ENCODE results near the gene INTS12. TPM values are rescaled to one million over a fixed set of nuclear protein-coding genes. Genes with fewer than 3 reads are reported as not detected.

Gene INTS12
- total and polyA plus RNA-seq, 2 experiments from 2014 or later, result 16.5 to 24.6 TPM

DNA sequence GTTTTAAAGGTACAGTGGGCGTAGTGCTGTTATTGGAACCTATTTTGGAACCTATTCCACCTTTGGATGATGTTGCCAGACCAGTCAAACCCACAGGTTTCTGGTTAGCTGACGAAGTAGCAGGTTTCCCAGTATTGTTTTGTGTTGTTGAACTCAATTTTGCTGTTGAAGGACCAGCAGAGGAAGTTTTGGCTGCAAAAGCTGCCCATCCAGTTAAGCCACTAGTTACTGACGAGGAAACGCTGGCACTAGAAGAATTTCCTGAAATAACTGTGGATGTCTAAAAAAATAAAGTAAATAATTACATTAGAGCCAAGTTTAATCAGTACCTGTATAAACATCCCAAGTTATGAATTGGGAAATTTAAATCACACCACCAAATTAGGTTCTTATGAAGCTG is 25.5 kb downstream of the INTS12 start:
- Histone ChIP-seq H3K4me2 (ENCODE audit: unreplicated experiment) (no peak overlapping the region), H4K20me1 (ENCODE audit: insufficient read depth) (no peaks in the 10 kb centered on the region), H3K9ac (no peak overlapping the region), H3K4me1 (ENCODE audit: insufficient read depth) (no peaks in the 10 kb centered on the region), H3F3A (ENCODE audit: insufficient read depth) (no peaks in the 10 kb centered on the region), H3K4me3 (no peak overlapping the region), H3K36me3 (ENCODE audit: low read depth) (peaks cover 46% of the 10 kb centered on the region), H3K79me2 (ENCODE audit: insufficient read depth) (no peaks in the 10 kb centered on the region), H3K9me2 (ENCODE audit: insufficient read depth) (no peaks in the 10 kb centered on the region), H3K27ac (no peak overlapping the region), H2AFZ (no peak overlapping the region), H3K9me3 (ENCODE audit: low read depth) (no peaks in the 10 kb centered on the region), H3K27me3 (replicated peaks; ENCODE audit: insufficient read depth) (no peaks in the 10 kb centered on the region)
- in situ Hi-C loops (cut with MboI), result no loop called here
- no peak for DNase-seq
- TF ChIP-seq EZH2phosphoT487 (IDR thresholded peaks at IDR 0.05; ENCODE audit: insufficient read depth, low read depth), result no peak
- no peak for TF ChIP-seq EZH2 (IDR thresholded peaks at IDR 0.05; ENCODE audit: insufficient read depth, poor library complexity, severe bottlenecking)
- WGBS, 2 experiments (ENCODE audit: low coverage in 1 of 2, low lambda C conversion rate in 2 of 2, missing lambda C conversion rate in 2 of 2), result 97 to 99% methylated on average over 4 of the region's 4 CpGs

DNA sequence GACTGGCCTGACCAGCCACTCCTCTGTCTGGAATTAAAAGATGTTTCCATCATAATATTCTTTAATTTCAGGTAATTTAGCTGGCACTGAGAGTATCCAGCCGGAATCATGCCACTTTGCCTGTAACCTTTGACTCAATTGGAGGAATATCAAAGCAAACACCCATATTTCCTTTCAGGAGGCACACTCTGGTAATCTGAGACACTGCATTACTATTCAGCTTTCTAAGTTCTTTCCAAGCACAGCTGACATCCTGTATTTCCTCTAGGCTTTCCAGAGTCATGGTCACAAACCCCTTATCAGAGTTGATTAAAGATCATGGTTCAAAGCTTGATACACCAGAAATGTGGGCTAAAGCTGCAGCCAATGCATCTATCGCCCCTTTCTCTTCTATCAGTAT is 29.3 kb downstream of the INTS12 start:
- Histone ChIP-seq H3K9ac (no peak overlapping the region), H3K4me1 (ENCODE audit: insufficient read depth) (no peaks in the 10 kb centered on the region), H3K4me2 (ENCODE audit: unreplicated experiment) (no peak overlapping the region), H2AFZ (no peak overlapping the region), H3K9me3 (ENCODE audit: low read depth) (no peaks in the 10 kb centered on the region), H3K9me2 (ENCODE audit: insufficient read depth) (no peaks in the 10 kb centered on the region), H4K20me1 (ENCODE audit: insufficient read depth) (no peaks in the 10 kb centered on the region), H3K27ac (no peak overlapping the region), H3K79me2 (ENCODE audit: insufficient read depth) (no peaks in the 10 kb centered on the region), H3K4me3 (no peak overlapping the region), H3F3A (ENCODE audit: insufficient read depth) (no peaks in the 10 kb centered on the region), H3K27me3 (replicated peaks; ENCODE audit: insufficient read depth) (no peaks in the 10 kb centered on the region), H3K36me3 (ENCODE audit: low read depth) (peaks cover 18% of the 10 kb centered on the region; the same call in 1 of the 2 replicates)
- WGBS, 2 experiments (ENCODE audit: low coverage in 1 of 2, low lambda C conversion rate in 2 of 2, missing lambda C conversion rate in 2 of 2), result 70 to 83% methylated on average over 2 of the region's 2 CpGs
- in situ Hi-C loops (cut with MboI), result no loop called here
- DNase-seq, result no peak
- TF ChIP-seq EZH2 (IDR thresholded peaks at IDR 0.05; ENCODE audit: insufficient read depth, poor library complexity, severe bottlenecking) (no peak), EZH2phosphoT487 (IDR thresholded peaks at IDR 0.05; ENCODE audit: insufficient read depth, low read depth) (no peak)

DNA sequence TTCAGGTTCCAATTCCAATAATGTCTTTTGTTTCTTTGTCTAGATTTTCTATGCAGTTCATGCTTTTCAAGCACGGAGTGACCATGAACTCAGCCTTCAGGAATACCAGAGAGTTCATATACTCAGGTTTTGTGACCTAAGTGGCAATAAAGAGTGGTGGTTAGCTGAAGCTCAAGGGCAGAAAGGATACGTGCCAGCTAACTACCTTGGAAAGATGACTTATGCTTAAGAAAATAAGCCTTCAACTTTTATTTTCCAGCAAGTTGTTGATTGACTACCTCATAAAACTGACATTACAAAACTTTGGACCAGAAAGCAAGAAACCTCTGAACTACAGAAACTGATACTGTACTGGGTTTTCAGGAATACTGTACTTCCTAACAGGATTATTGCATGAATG is 30.8 kb downstream of the INTS12 start:
- H3F3A ChIP-seq (ENCODE audit: insufficient read depth), result no peaks in the 10 kb centered on the region
- H3K27me3 ChIP-seq (replicated peaks; ENCODE audit: insufficient read depth), result no peaks in the 10 kb centered on the region
- no peak overlapping the region for H3K27ac ChIP-seq
- no peaks in the 10 kb centered on the region for H4K20me1 ChIP-seq (ENCODE audit: insufficient read depth)
- no peak overlapping the region for H2AFZ ChIP-seq
- no peaks in the 10 kb centered on the region for H3K9me2 ChIP-seq (ENCODE audit: insufficient read depth)
- no peaks in the 10 kb centered on the region for H3K79me2 ChIP-seq (ENCODE audit: insufficient read depth)
- DNase-seq, result no peak
- H3K9me3 ChIP-seq (ENCODE audit: low read depth), result no peaks in the 10 kb centered on the region
- TF ChIP-seq EZH2 (IDR thresholded peaks at IDR 0.05; ENCODE audit: insufficient read depth, poor library complexity, severe bottlenecking) (no peak), EZH2phosphoT487 (IDR thresholded peaks at IDR 0.05; ENCODE audit: insufficient read depth, low read depth) (no peak)
- no peaks in the 10 kb centered on the region for H3K4me1 ChIP-seq (ENCODE audit: insufficient read depth)
- no peak overlapping the region for H3K4me2 ChIP-seq (ENCODE audit: unreplicated experiment)
- H3K9ac ChIP-seq, result no peak overlapping the region
- WGBS, 2 experiments (ENCODE audit: low coverage in 1 of 2, low lambda C conversion rate in 2 of 2, missing lambda C conversion rate in 2 of 2), result 47 to 64% methylated on average over 2 of the region's 2 CpGs
- H3K36me3 ChIP-seq (ENCODE audit: low read depth), result peaks cover 3% of the 10 kb centered on the region; the same call in 1 of the 2 replicates
- in situ Hi-C loops (cut with MboI), result no loop called here
- no peak overlapping the region for H3K4me3 ChIP-seq

DNA sequence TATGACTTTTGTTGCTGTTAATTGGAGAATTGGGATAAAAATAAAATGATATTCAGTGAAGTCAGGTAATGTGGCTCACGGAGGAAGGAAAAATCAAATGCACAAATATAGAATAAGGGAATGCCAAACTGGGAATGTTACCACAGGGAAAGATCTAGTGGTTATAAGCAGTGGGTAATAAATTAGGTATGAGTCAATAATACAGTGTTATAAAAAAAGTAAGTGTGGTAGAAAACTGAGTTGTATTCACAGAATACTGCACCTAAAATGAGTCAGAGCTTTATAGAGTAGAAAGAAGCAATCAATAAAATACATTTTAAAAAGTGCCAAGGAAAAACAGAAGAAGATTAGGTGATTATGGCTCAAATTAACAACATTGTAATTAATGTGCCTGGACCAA is 34.5 kb downstream of the INTS12 start:
- Histone ChIP-seq H3K4me1 (ENCODE audit: insufficient read depth) (no peaks in the 10 kb centered on the region), H3K4me3 (no peak overlapping the region), H3K9me2 (ENCODE audit: insufficient read depth) (no peaks in the 10 kb centered on the region), H3K4me2 (ENCODE audit: unreplicated experiment) (no peak overlapping the region), H3F3A (ENCODE audit: insufficient read depth) (no peaks in the 10 kb centered on the region), H3K9ac (no peak overlapping the region), H3K79me2 (ENCODE audit: insufficient read depth) (no peaks in the 10 kb centered on the region), H3K9me3 (ENCODE audit: low read depth) (no peaks in the 10 kb centered on the region), H3K27ac (no peak overlapping the region), H3K27me3 (replicated peaks; ENCODE audit: insufficient read depth) (no peaks in the 10 kb centered on the region), H4K20me1 (ENCODE audit: insufficient read depth) (no peaks in the 10 kb centered on the region), H3K36me3 (ENCODE audit: low read depth) (no peaks in the 10 kb centered on the region), H2AFZ (no peak overlapping the region)
- no peak for TF ChIP-seq EZH2 (IDR thresholded peaks at IDR 0.05; ENCODE audit: insufficient read depth, poor library complexity, severe bottlenecking)
- no peak for TF ChIP-seq EZH2phosphoT487 (IDR thresholded peaks at IDR 0.05; ENCODE audit: insufficient read depth, low read depth)
- WGBS, 2 experiments (ENCODE audit: low coverage in 1 of 2, low lambda C conversion rate in 2 of 2, missing lambda C conversion rate in 2 of 2), result 56 to 65% methylated on average over 1 of the region's 1 CpG
- no peak for DNase-seq
- in situ Hi-C loops (cut with MboI), result no loop called here

DNA sequence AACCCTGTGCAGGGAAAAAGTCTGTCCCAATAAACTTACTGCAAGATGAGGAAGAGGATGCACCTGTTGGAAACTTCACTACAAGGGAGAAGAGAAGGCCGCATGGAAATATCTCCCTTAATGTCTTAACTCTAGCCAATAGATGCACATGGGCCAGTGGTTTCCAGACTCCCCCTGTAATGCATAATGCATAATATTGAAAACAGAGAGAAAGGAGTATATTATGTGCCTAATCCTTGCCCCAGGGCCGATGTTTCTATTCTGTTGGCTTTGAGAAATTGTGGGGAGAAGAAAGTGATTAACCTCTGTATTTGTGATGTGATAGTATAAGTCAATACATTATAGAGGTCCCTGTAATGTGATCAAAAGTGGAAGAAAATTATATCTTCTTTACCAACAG is 37.2 kb downstream of the INTS12 start:
- H3K9me3 ChIP-seq (ENCODE audit: low read depth), result no peaks in the 10 kb centered on the region
- no peak for DNase-seq
- in situ Hi-C loops (cut with MboI), result no loop called here
- H3K79me2 ChIP-seq (ENCODE audit: insufficient read depth), result no peaks in the 10 kb centered on the region
- H3K9me2 ChIP-seq (ENCODE audit: insufficient read depth), result no peaks in the 10 kb centered on the region
- H3K4me3 ChIP-seq, result no peak overlapping the region
- no peak for TF ChIP-seq EZH2phosphoT487 (IDR thresholded peaks at IDR 0.05; ENCODE audit: insufficient read depth, low read depth)
- TF ChIP-seq EZH2 (IDR thresholded peaks at IDR 0.05; ENCODE audit: insufficient read depth, poor library complexity, severe bottlenecking), result no peak
- H2AFZ ChIP-seq, result no peak overlapping the region
- no peak overlapping the region for H3K4me2 ChIP-seq (ENCODE audit: unreplicated experiment)
- no peaks in the 10 kb centered on the region for H3K4me1 ChIP-seq (ENCODE audit: insufficient read depth)
- H3F3A ChIP-seq (ENCODE audit: insufficient read depth), result no peaks in the 10 kb centered on the region
- no peak overlapping the region for H3K9ac ChIP-seq
- H3K27me3 ChIP-seq (replicated peaks; ENCODE audit: insufficient read depth), result no peaks in the 10 kb centered on the region; the same call in 1 of the 2 replicates
- H3K36me3 ChIP-seq (ENCODE audit: low read depth), result no peaks in the 10 kb centered on the region
- H4K20me1 ChIP-seq (ENCODE audit: insufficient read depth), result no peaks in the 10 kb centered on the region
- H3K27ac ChIP-seq, result no peak overlapping the region
- 42 to 46% methylated on average over 2 of the region's 2 CpGs for WGBS, 2 experiments (ENCODE audit: low coverage in 1 of 2, low lambda C conversion rate in 2 of 2, missing lambda C conversion rate in 2 of 2)
